CD14-positive monocyte (primary cell): Measurements from ENCODE around the gene PDIA6. TPM values are rescaled to one million over a fixed set of nuclear protein-coding genes. Genes with fewer than 3 reads are reported as not detected.
"Not testable (repeated sequence)": the region's sequence is repeated elsewhere in the genome, so short reads cannot be mapped to it uniquely, and the experiment has no call there.

Experiments used
- DNase-seq, 3 donors: peaks; one replicate each; pipeline ENCODE4 v3.0.0-alpha.2; 2011 to 2022
- H2AFZ ChIP-seq: 2 replicates; pipeline ENCODE4 v1.6.0; 2012; ENCODE audit warnings: mild to moderate bottlenecking, low read depth, low read length, inconsistent platforms; ENCODE audit not compliant: insufficient read depth, poor library complexity, severe bottlenecking
- H3K27ac ChIP-seq, 2 donors: 1 replicate in 1 of 2; 2 replicates in 1 of 2; pipeline ENCODE4 v1.5.1; 2012 to 2013; ENCODE audit warnings: low read length in 2 of 2, control low read depth in 1 of 2, inconsistent platforms in 1 of 2, low read depth in 1 of 2, mild to moderate bottlenecking in 1 of 2
- H3K27me3 ChIP-seq, 2 donors: one replicate each; pipeline versions ENCODE4 v1.6.0 to v1.6.1; 2011 to 2013; ENCODE audit warnings: low read length in 2 of 2; ENCODE audit not compliant: control insufficient read depth in 2 of 2, insufficient read depth in 2 of 2
- H3K36me3 ChIP-seq, 2 donors: replicated peaks in 1 of 2; 1 replicate in 1 of 2; 2 replicates in 1 of 2; pipeline versions ENCODE4 v1.5.1 to v1.6.1; 2012 to 2013; ENCODE audit warnings: low read length in 2 of 2, control low read depth in 1 of 2, inconsistent platforms in 1 of 2, mild to moderate bottlenecking in 1 of 2; ENCODE audit not compliant: insufficient read depth in 2 of 2, control insufficient read depth in 1 of 2
- H3K4me1 ChIP-seq, 2 donors: 1 replicate in 1 of 2; 2 replicates in 1 of 2; pipeline versions ENCODE4 v1.5.1 to v1.6.1; 2012 to 2013; ENCODE audit warnings: low read length in 2 of 2, control low read depth in 1 of 2, inconsistent platforms in 1 of 2, mild to moderate bottlenecking in 1 of 2, moderate library complexity in 1 of 2; ENCODE audit not compliant: insufficient read depth in 2 of 2, control insufficient read depth in 1 of 2
- H3K4me2 ChIP-seq: replicated peaks from 2 replicates; pipeline ENCODE3; 2012; ENCODE audit warnings: low read length, moderate library complexity, mild to moderate bottlenecking; ENCODE audit not compliant: poor library complexity, severe bottlenecking; ENCODE audit errors: extremely low read depth
- H3K4me3 ChIP-seq, 3 experiments: fragments of 200-600 bp in 1 of 3; sonication (generic) in 1 of 3; replicated peaks in 1 of 3; 1 replicate in 2 of 3; 2 replicates in 1 of 3; pipeline ENCODE4 v1.5.1; 2011 to 2013; ENCODE audit warnings: low read length in 3 of 3, mild to moderate bottlenecking in 3 of 3, control low read depth in 2 of 3, low read depth in 2 of 3, inconsistent platforms in 1 of 3, moderate library complexity in 1 of 3
- H3K79me2 ChIP-seq: 2 replicates; pipeline ENCODE4 v1.6.0; 2012; ENCODE audit warnings: mild to moderate bottlenecking, control low read depth, inconsistent platforms, low read length, moderate library complexity; ENCODE audit not compliant: insufficient read depth
- H3K9ac ChIP-seq: 2 replicates; pipeline ENCODE4 v1.6.0; 2017; ENCODE audit warnings: low read length, mild to moderate bottlenecking; ENCODE audit not compliant: insufficient read depth, poor library complexity, severe bottlenecking
- H3K9me3 ChIP-seq, 2 donors: replicated peaks in 1 of 2; 1 replicate in 1 of 2; 2 replicates in 1 of 2; pipeline versions ENCODE4 v1.5.1 to v1.6.1; 2012 to 2013; ENCODE audit warnings: low read length in 2 of 2, control low read depth in 1 of 2; ENCODE audit not compliant: control insufficient read depth in 1 of 2, insufficient read depth in 1 of 2
- H4K20me1 ChIP-seq: 2 replicates; pipeline ENCODE4 v1.6.0; 2012; ENCODE audit warnings: mild to moderate bottlenecking, low read length, control low read depth, moderate library complexity; ENCODE audit not compliant: insufficient read depth
- H3K27ac Mint-ChIP-seq, 7 donors: one replicate each; pipeline ENCODE4 v1.8.0; 2020; ENCODE audit warnings: mild to moderate bottlenecking in 7 of 7, mixed read lengths in 7 of 7, moderate library complexity in 6 of 7, inconsistent platforms in 2 of 7
- H3K27me3 Mint-ChIP-seq, 3 donors: one replicate each; pipeline ENCODE4 v1.8.0; 2021 to 2022; ENCODE audit warnings: low read depth in 3 of 3, mild to moderate bottlenecking in 3 of 3, mixed read lengths in 3 of 3, moderate library complexity in 3 of 3, inconsistent platforms in 1 of 3
- H3K36me3 Mint-ChIP-seq, 2 donors: one replicate each; pipeline ENCODE4 v1.8.0; 2020; ENCODE audit warnings: mixed read lengths in 2 of 2, inconsistent platforms in 1 of 2, mild to moderate bottlenecking in 1 of 2
- H3K4me1 Mint-ChIP-seq: one replicate; pipeline ENCODE4 v1.8.0; 2020; ENCODE audit warnings: mild to moderate bottlenecking, mixed read lengths
- H3K4me3 Mint-ChIP-seq, 2 donors: one replicate each; pipeline ENCODE4 v1.8.0; 2020; ENCODE audit warnings: mild to moderate bottlenecking in 2 of 2, mixed read lengths in 2 of 2, moderate library complexity in 1 of 2
- H3K9me3 Mint-ChIP-seq, 7 donors: one replicate each; pipeline ENCODE4 v1.8.0; 2020 to 2022; ENCODE audit warnings: mixed read lengths in 7 of 7, mild to moderate bottlenecking in 6 of 7, moderate library complexity in 6 of 7, inconsistent platforms in 2 of 7
- CTCF ChIP-seq: fragments of 200-600 bp; IDR thresholded peaks from one replicate; pipeline ENCODE4 v1.8.0; 2022; ENCODE audit warnings: antibody characterized with exemption, mild to moderate bottlenecking
- whole genome bisulfite sequencing: methylation state at CpG from one replicate; pipeline ENCODE4 v1.1.5; 2013; ENCODE audit warnings: missing lambda C conversion rate; ENCODE audit not compliant: insufficient coverage; 5-methylcytosine and 5-hydroxymethylcytosine counted together
- intact Hi-C, 2 donors: fragments of 100-400 bp; cut with micrococcal nuclease; formaldehyde crosslinking; loops; one replicate each; pipeline versions ENCODE4 v1.15.0 to v1.15.1; 2023
- polyA plus RNA-seq, 3 donors: library from polyadenylated mRNA; depleted of rRNA in 1 of 3; unstranded in 2 of 3; stranded (reverse) in 1 of 3; fragments of 300-500 nt in 2 of 3; fragments of >200 nt in 1 of 3; fragmentation: Illumina TruSeq in 2 of 3; gene quantifications; 1 replicate in 2 of 3; 2 replicates in 1 of 3; pipeline ENCODE4 v1.2.3, GENCODE V29; 2012 to 2021

The PDIA6 gene
- polyA plus RNA-seq, 3 donors = 49.8 to 187 (median 166) TPM

- Mint-ChIP-seq H3K4me1 (no peaks in the 10 kb centered on the region), H3K27ac (peak overlapping the region in 1 of 7 donors; percentile 26), H3K27me3 (peaks cover 0 to 5% (median 0%) of the 10 kb centered on the region in 3 donors), H3K9me3 (peaks cover 0 to 3% (median 0%) of the 10 kb centered on the region in 7 donors), H3K4me3 (no peak overlapping the region), H3K36me3 (peaks cover 72 to 89% of the 10 kb centered on the region in 2 donors)
- Histone ChIP-seq H4K20me1 (no peaks in the 10 kb centered on the region), H3K4me3 (no peak overlapping the region), H3K9me3 (no peaks in the 10 kb centered on the region), H3K4me2 (no peak overlapping the region), H3K4me1 (no peaks in the 10 kb centered on the region), H3K9ac (no peak overlapping the region), H3K27ac (no peak overlapping the region), H3K79me2 (no peaks in the 10 kb centered on the region), H2AFZ (no peak overlapping the region), H3K27me3 (no peaks in the 10 kb centered on the region), H3K36me3 (peaks cover 74 to 83% of the 10 kb centered on the region in 2 donors)
- 100% methylated on average over 8 of the region's 8 CpGs for WGBS
- no peak for TF ChIP-seq CTCF
- no peak for DNase-seq
- intact Hi-C loops = no loop called here
Measured at GRCh38 chr2:10781746-10782145, 30.8 kb downstream of the PDIA6 start.

GRCh38 chr2:10780821-10781220 is 31.8 kb downstream of the PDIA6 start:
- H3K4me1 ChIP-seq, H3K9ac ChIP-seq, H3K4me2 ChIP-seq, H3K9me3 ChIP-seq, H4K20me1 ChIP-seq, H2AFZ ChIP-seq, H3K4me1 Mint-ChIP-seq, H3K27ac ChIP-seq, intact Hi-C loops, H3K79me2 ChIP-seq, H3K27me3 Mint-ChIP-seq, DNase-seq, H3K27me3 ChIP-seq, H3K4me3 ChIP-seq, H3K4me3 Mint-ChIP-seq, H3K9me3 Mint-ChIP-seq: not testable (repeated sequence)
- H3K36me3 Mint-ChIP-seq = peaks cover 64 to 80% of the 10 kb centered on the region in 2 donors
- peaks cover 65 to 74% of the 10 kb centered on the region in 2 donors for H3K36me3 ChIP-seq
- WGBS = 93% methylated on average over 7 of the region's 11 CpGs
- H3K27ac Mint-ChIP-seq = peak overlapping the region in 1 of 7 donors; percentile 23
